Astrocyte (in vitro differentiated cells and primary cell): ENCODE data around the gene ETS1. TPM values are rescaled to one million over a fixed set of nuclear protein-coding genes. Genes with fewer than 3 reads are reported as not detected.

ENCODE experiments used
- DNase-seq: peaks from one replicate; pipeline ENCODE4 v3.0.0-alpha.2; 2010; ENCODE audit warnings: low read depth
- FAIRE-seq: peaks from 2 replicates; lab custom pipeline; 2011; peaks lifted over from hg19 to GRCh38; lab: Jason Lieb, UNC
- H2AFZ ChIP-seq: 2 replicates; pipeline ENCODE4 v1.6.0; 2012; ENCODE audit warnings: low read depth, low read length, inconsistent platforms
- H3K27ac ChIP-seq: 2 replicates; pipeline ENCODE4 v1.5.1; 2011; ENCODE audit warnings: low read depth, low read length, inconsistent platforms
- H3K27me3 ChIP-seq: 2 replicates; pipeline ENCODE4 v1.6.0; 2011; ENCODE audit warnings: low read length, inconsistent platforms; ENCODE audit not compliant: insufficient read depth
- H3K36me3 ChIP-seq: 2 replicates; pipeline ENCODE4 v1.5.1; 2011; ENCODE audit warnings: low read length, inconsistent platforms; ENCODE audit not compliant: insufficient read depth
- H3K4me1 ChIP-seq: 2 replicates; pipeline ENCODE4 v1.5.1; 2011; ENCODE audit warnings: low read length, inconsistent platforms; ENCODE audit not compliant: insufficient read depth
- H3K4me2 ChIP-seq: 2 replicates; pipeline ENCODE4 v1.6.0; 2012; ENCODE audit warnings: low read length, inconsistent platforms
- H3K4me3 ChIP-seq: 2 replicates; pipeline ENCODE4 v1.5.1; 2011; ENCODE audit warnings: low read depth, mild to moderate bottlenecking, low read length, inconsistent platforms; ENCODE audit not compliant: insufficient read depth
- H3K79me2 ChIP-seq: 2 replicates; pipeline ENCODE4 v1.6.0; 2012; ENCODE audit warnings: mild to moderate bottlenecking, low read length, inconsistent platforms; ENCODE audit not compliant: insufficient read depth
- H3K9ac ChIP-seq: 2 replicates; pipeline ENCODE4 v1.6.0; 2012; ENCODE audit warnings: mild to moderate bottlenecking, low read length, inconsistent platforms
- H3K9me3 ChIP-seq: 2 replicates; pipeline ENCODE4 v1.5.1; 2012; ENCODE audit warnings: low read depth, mild to moderate bottlenecking, low read length, inconsistent platforms; ENCODE audit not compliant: insufficient read depth
- H4K20me1 ChIP-seq: 2 replicates; pipeline ENCODE4 v1.6.0; 2012; ENCODE audit warnings: low read length, inconsistent platforms; ENCODE audit not compliant: insufficient read depth
- H3K27ac Mint-ChIP-seq: one replicate; pipeline ENCODE4 v1.8.0; 2021; ENCODE audit warnings: mild to moderate bottlenecking, mixed read lengths; ENCODE audit not compliant: unreplicated experiment
- H3K27me3 Mint-ChIP-seq: one replicate; pipeline ENCODE4 v1.8.0; 2021; ENCODE audit warnings: low read depth, mixed read lengths; ENCODE audit not compliant: unreplicated experiment
- H3K36me3 Mint-ChIP-seq: one replicate; pipeline ENCODE4 v1.8.0; 2021; ENCODE audit warnings: low read depth, mixed read lengths; ENCODE audit not compliant: unreplicated experiment
- H3K4me1 Mint-ChIP-seq: one replicate; pipeline ENCODE4 v1.8.0; 2021; ENCODE audit warnings: low read depth, mixed read lengths; ENCODE audit not compliant: unreplicated experiment
- H3K4me3 Mint-ChIP-seq: one replicate; pipeline ENCODE4 v1.8.0; 2021; ENCODE audit warnings: mild to moderate bottlenecking, moderate library complexity, mixed read lengths; ENCODE audit not compliant: unreplicated experiment
- H3K9me3 Mint-ChIP-seq: one replicate; pipeline ENCODE4 v1.8.0; 2021; ENCODE audit warnings: mild to moderate bottlenecking, mixed read lengths; ENCODE audit not compliant: unreplicated experiment
- EZH2 ChIP-seq: IDR thresholded peaks from 2 replicates; pipeline ENCODE4 v1.6.1; 2012; ENCODE audit warnings: mild to moderate bottlenecking, low read length, inconsistent platforms; ENCODE audit not compliant: insufficient read depth
- total RNA-seq: library from RNA; stranded (reverse); gene quantifications from 2 replicates; pipeline ENCODE4 v1.2.1, GENCODE V29; 2021
- TF ChIP-seq, protein P1 (sequence below): IDR thresholded peaks from 2 replicates; pipeline ENCODE4 v1.5.1; 2011; ENCODE audit warnings: low read depth, mild to moderate bottlenecking, inconsistent platforms, low read length, moderate library complexity; ENCODE audit not compliant: insufficient read depth

The ETS1 gene
- total RNA-seq, 1 donor from 2014 or later: 107 TPM

DNA sequence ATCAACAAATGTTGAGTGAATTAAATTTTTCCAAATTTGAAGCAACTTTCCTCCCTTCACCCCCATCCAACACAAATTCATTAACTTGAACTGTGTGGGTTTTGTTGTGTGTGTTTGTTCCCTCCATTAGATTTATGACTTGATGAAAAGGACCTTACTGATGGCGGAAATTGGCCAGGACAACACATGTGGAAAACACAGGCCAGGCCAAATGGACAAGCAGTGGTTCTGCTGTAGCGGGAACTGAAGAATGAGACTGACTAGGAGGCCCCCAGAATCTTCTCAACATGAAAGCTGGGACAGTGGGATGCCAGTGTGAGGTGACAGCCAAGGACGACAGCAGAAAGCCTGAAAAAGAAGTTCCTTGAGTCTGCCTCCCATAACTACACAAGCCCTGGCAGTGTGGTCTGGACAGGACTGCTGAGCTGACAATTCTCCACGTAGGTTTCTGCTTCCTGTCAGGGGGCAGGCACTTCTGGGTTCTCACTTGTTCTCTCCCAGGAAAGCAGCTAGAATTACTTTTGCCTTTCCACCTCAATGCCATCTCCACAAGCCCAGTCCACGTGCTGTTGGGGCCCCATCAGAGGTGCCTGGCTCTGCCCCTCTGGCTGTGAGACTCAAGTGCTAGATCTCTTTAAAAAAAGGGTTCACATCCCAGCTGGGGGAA lies 94.3 kb downstream of the ETS1 start:
- peaks cover 3% of the 10 kb centered on the region for H3K36me3 Mint-ChIP-seq
- DNase-seq (no peak), FAIRE-seq (no peak)
- no peaks in the 10 kb centered on the region for H3K9me3 ChIP-seq
- H3K9ac ChIP-seq: no peak overlapping the region
- peaks cover 61% of the 10 kb centered on the region for H3K4me1 ChIP-seq
- H2AFZ ChIP-seq: no peak overlapping the region
- peak overlapping the region; percentile 57 for H3K27ac ChIP-seq
- TF ChIP-seq, protein P1, sequence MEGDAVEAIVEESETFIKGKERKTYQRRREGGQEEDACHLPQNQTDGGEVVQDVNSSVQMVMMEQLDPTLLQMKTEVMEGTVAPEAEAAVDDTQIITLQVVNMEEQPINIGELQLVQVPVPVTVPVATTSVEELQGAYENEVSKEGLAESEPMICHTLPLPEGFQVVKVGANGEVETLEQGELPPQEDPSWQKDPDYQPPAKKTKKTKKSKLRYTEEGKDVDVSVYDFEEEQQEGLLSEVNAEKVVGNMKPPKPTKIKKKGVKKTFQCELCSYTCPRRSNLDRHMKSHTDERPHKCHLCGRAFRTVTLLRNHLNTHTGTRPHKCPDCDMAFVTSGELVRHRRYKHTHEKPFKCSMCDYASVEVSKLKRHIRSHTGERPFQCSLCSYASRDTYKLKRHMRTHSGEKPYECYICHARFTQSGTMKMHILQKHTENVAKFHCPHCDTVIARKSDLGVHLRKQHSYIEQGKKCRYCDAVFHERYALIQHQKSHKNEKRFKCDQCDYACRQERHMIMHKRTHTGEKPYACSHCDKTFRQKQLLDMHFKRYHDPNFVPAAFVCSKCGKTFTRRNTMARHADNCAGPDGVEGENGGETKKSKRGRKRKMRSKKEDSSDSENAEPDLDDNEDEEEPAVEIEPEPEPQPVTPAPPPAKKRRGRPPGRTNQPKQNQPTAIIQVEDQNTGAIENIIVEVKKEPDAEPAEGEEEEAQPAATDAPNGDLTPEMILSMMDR: no peak
- no peak for TF ChIP-seq EZH2
- H3K4me1 Mint-ChIP-seq: peaks cover 75% of the 10 kb centered on the region
- peaks cover 23% of the 10 kb centered on the region for H3K36me3 ChIP-seq
- no peaks in the 10 kb centered on the region for H3K27me3 Mint-ChIP-seq
- H3K4me3 ChIP-seq: no peak overlapping the region
- H3K9me3 Mint-ChIP-seq: peaks cover 2% of the 10 kb centered on the region
- no peaks in the 10 kb centered on the region for H3K27me3 ChIP-seq
- H3K4me2 ChIP-seq: no peak overlapping the region
- peaks cover 35% of the 10 kb centered on the region for H4K20me1 ChIP-seq
- H3K27ac Mint-ChIP-seq: peak overlapping the region; percentile 36
- no peak overlapping the region for H3K4me3 Mint-ChIP-seq
- H3K79me2 ChIP-seq: peaks cover 87% of the 10 kb centered on the region

DNA sequence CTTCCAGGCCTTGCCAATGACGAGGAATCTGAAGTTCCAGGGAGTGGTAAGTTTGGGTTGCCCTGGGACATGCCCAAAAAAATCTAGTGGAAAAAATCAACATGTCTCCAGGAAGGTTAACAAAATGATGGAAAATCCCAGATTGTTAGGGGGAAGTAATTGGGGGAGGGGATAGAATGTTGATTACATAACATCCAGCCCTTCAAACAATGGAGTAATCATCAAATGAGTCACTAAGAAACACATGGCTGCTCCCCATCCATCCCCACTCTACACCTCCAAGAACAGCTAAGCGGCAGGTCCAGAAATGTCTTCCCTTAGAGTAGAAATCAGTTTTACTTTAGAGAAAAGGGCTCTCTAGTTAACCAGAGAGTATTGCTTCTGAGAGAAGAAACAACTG lies 94.9 kb downstream of the ETS1 start:
- Mint-ChIP-seq H3K4me1 (peaks cover 71% of the 10 kb centered on the region), H3K4me3 (no peak overlapping the region), H3K36me3 (peaks cover 4% of the 10 kb centered on the region), H3K9me3 (peaks cover 2% of the 10 kb centered on the region), H3K27ac (peak overlapping the region; percentile 51), H3K27me3 (no peaks in the 10 kb centered on the region)
- peaks cover 88% of the 10 kb centered on the region for H3K79me2 ChIP-seq
- H3K36me3 ChIP-seq: peaks cover 27% of the 10 kb centered on the region
- TF ChIP-seq, protein P1: no peak
- no peak for TF ChIP-seq EZH2
- H3K27ac ChIP-seq: peak overlapping the region; percentile 57
- H4K20me1 ChIP-seq: peaks cover 35% of the 10 kb centered on the region
- H3K4me2 ChIP-seq: no peak overlapping the region
- peak; percentile 69 for DNase-seq
- no peak for FAIRE-seq
- H3K4me3 ChIP-seq: no peak overlapping the region
- no peaks in the 10 kb centered on the region for H3K27me3 ChIP-seq
- no peak overlapping the region for H3K9ac ChIP-seq
- no peak overlapping the region for H2AFZ ChIP-seq
- H3K4me1 ChIP-seq: peaks cover 56% of the 10 kb centered on the region
- H3K9me3 ChIP-seq: no peaks in the 10 kb centered on the region

DNA sequence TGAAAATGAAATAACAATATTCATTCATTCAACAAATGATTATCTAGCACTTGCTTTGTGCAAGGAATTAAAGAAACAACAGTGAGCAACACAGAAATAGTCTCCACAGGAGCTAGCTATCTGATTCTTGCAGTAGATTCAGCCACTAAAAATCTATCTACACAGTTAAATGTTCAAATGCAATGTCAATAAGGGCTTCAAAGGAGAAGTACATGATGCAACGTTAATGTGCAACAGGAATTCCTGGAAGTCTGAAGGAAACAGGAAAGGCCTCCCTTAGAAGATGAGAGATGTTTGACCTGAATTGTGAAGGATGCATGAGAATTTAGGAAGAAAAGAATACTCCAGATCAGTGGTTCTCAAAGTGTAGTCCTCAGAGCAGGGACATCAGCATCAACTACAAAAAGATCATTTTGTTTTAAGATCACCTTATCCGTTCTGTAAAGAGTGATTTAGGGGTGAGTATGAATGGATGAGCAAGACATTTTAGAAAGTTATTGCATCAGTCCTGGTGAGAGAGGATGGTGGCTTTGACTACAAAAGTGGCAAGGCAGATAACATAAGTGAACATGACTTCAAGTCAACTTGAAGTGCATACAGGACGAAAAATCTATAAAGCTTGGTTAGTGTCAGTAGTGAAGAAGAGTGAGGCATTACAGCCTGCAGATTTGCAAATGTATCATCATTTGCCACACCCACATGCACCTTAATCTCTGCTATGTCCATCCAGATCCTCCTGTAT lies 96.0 kb downstream of the ETS1 start:
- Mint-ChIP-seq H3K36me3 (peaks cover 7% of the 10 kb centered on the region), H3K9me3 (peaks cover 2% of the 10 kb centered on the region), H3K4me1 (peaks cover 60% of the 10 kb centered on the region), H3K27ac (peak overlapping the region; percentile 3), H3K4me3 (no peak overlapping the region), H3K27me3 (no peaks in the 10 kb centered on the region)
- no peak overlapping the region for H3K27ac ChIP-seq
- no peak overlapping the region for H2AFZ ChIP-seq
- H3K4me3 ChIP-seq: no peak overlapping the region
- H3K79me2 ChIP-seq: peaks cover 92% of the 10 kb centered on the region
- FAIRE-seq (no peak), DNase-seq (no peak)
- no peak overlapping the region for H3K4me2 ChIP-seq
- H3K27me3 ChIP-seq: no peaks in the 10 kb centered on the region
- H4K20me1 ChIP-seq: peaks cover 32% of the 10 kb centered on the region
- H3K4me1 ChIP-seq: peaks cover 45% of the 10 kb centered on the region
- no peaks in the 10 kb centered on the region for H3K9me3 ChIP-seq
- TF ChIP-seq, protein P1: no peak
- TF ChIP-seq EZH2: no peak
- H3K9ac ChIP-seq: no peak overlapping the region
- peaks cover 36% of the 10 kb centered on the region for H3K36me3 ChIP-seq
